ENCODE data around the gene SPAG4. TPM values are rescaled to one million over a fixed set of nuclear protein-coding genes. Genes with fewer than 3 reads are reported as not detected.

The SPAG4 gene
- total and polyA plus RNA-seq, 10 of the 15 experiments (the other 5 are each of a cell fraction or from before 2014, with no cell fraction given): 0.90 to 12.5 (median 2.4) TPM

- no peak; the same call in 1 of the 2 replicates for TF ChIP-seq E2F4 (IDR thresholded peaks at IDR 0.05; ENCODE audit: low read depth, low read length)
- peak; percentile 26 for TF ChIP-seq SIX5 (IDR thresholded peaks at IDR 0.05; ENCODE audit: low read depth, low read length, severe bottlenecking)
- no peak for TF ChIP-seq BCL3 (IDR thresholded peaks at IDR 0.05; ENCODE audit: borderline replicate concordance, insufficient read depth, low read depth, low read length, poor library complexity, severe bottlenecking)
- no peak for TF ChIP-seq BCL11A (IDR thresholded peaks at IDR 0.05; ENCODE audit: low read depth, low read length)
- no peak for TF ChIP-seq EED (IDR thresholded peaks at IDR 0.05; ENCODE audit: low read depth)
- TF ChIP-seq EZH2 (IDR thresholded peaks at IDR 0.05; ENCODE audit: borderline replicate concordance, control insufficient read depth, low read depth, low read length): no peak
- peak; percentile 92 for TF ChIP-seq SMAD5 (IDR thresholded peaks at IDR 0.05; ENCODE audit: low read depth)
- no peak for TF ChIP-seq ZNF384 (IDR thresholded peaks at IDR 0.05; ENCODE audit: borderline replicate concordance, low read depth, low read length)
- peak; percentile 96 for TF ChIP-seq POLR2AphosphoS5 (IDR thresholded peaks at IDR 0.05; ENCODE audit: low read length)
- TF ChIP-seq HCFC1 (IDR thresholded peaks at IDR 0.05; ENCODE audit: low read length): peak; percentile 49; the same call in 1 of the 2 replicates
- peak; percentile 27 for TF ChIP-seq MYC (IDR thresholded peaks at IDR 0.05; ENCODE audit: insufficient read depth, insufficient read length, insufficient replicate concordance, low read length, severe bottlenecking)
- no peak for TF ChIP-seq TBL1XR1 (IDR thresholded peaks at IDR 0.05; ENCODE audit: low read depth, low read length)
- peak; percentile 31; the same call in 1 of the 2 replicates for TF ChIP-seq SPI1 (IDR thresholded peaks at IDR 0.05; ENCODE audit: borderline replicate concordance, insufficient read depth, low read depth, low read length)
- no peak for TF ChIP-seq HDAC2 (IDR thresholded peaks at IDR 0.05)
- TF ChIP-seq SMARCA5 (IDR thresholded peaks at IDR 0.05): peak; percentile 42; the same call in 1 of the 2 replicates
- no peak for TF ChIP-seq HDGF (IDR thresholded peaks at IDR 0.05)
- peak; percentile 59; the same call in 1 of the 2 replicates for TF ChIP-seq JUND (IDR thresholded peaks at IDR 0.05; ENCODE audit: low read depth, low read length)
- TF ChIP-seq CEBPZ (IDR thresholded peaks at IDR 0.05; ENCODE audit: low read depth, low read length): no peak
- 0 out of 2 replicates have a peak, but pooled peaks have one; percentile 17 for TF ChIP-seq CBX5 (IDR thresholded peaks at IDR 0.05; ENCODE audit: low read depth)
- TF ChIP-seq FOXM1 (IDR thresholded peaks at IDR 0.05; ENCODE audit: low read depth, low read length): no peak
- TF ChIP-seq MXI1 (IDR thresholded peaks at IDR 0.05; ENCODE audit: low read depth, low read length): peak; percentile 86
- TF ChIP-seq YY1 (IDR thresholded peaks at IDR 0.05; ENCODE audit: low read depth, low read length): peak; percentile 99
- TF ChIP-seq KLF5 (IDR thresholded peaks at IDR 0.05; ENCODE audit: partially characterized antibody): peak; percentile 95
- TF ChIP-seq KAT2A (conservative IDR thresholded peaks at IDR 0.05; ENCODE audit: control insufficient read depth, low read depth, low read length): no peak
- TF ChIP-seq RBBP5 (conservative IDR thresholded peaks at IDR 0.05): no peak
- TF ChIP-seq LARP7 (IDR thresholded peaks at IDR 0.05): 0 out of 2 replicates have a peak, but pooled peaks have one; percentile 80
- no peak; the same call in none of the 2 replicates for TF ChIP-seq RUNX3 (IDR thresholded peaks at IDR 0.05; ENCODE audit: low read length)
Observed at GRCh38 chr20:35664466-35665206, 49.0 kb downstream of the SPAG4 start, which contains the start of the genes CPNE1 and RBM12 (continued).

Data from GM12878 (cell line).